Liver (tissue), 3 donors: ENCODE data around the gene SLC29A3.

Experiments used
- EGR1 ChIP-seq, 2 donors: IDR thresholded peaks; 2 replicates each; pipeline ENCODE4 v1.6.1; 2016 to 2018; ENCODE audit warnings: antibody characterized with exemption in 2 of 2, low read depth in 2 of 2
- GABPA ChIP-seq, 2 donors: IDR thresholded peaks in 1 of 2; conservative IDR thresholded peaks in 1 of 2; 2 replicates each; pipeline ENCODE4 v1.6.1; 2016; ENCODE audit warnings: antibody characterized with exemption in 2 of 2, mild to moderate bottlenecking in 1 of 2, moderate library complexity in 1 of 2
- HNF4A ChIP-seq, 2 donors: conservative IDR thresholded peaks; 2 replicates each; pipeline ENCODE4 v1.6.1; 2016; ENCODE audit warnings: antibody characterized with exemption in 2 of 2, mild to moderate bottlenecking in 2 of 2
- JUND ChIP-seq, 2 donors: IDR thresholded peaks; 2 replicates each; pipeline ENCODE4 v1.6.1; 2016; ENCODE audit warnings: antibody characterized with exemption in 2 of 2
- NR2F2 ChIP-seq: IDR thresholded peaks from 2 replicates; pipeline ENCODE4 v1.6.1; 2016; ENCODE audit warnings: antibody characterized with exemption
- RAD21 ChIP-seq, 2 donors: IDR thresholded peaks; 2 replicates each; pipeline ENCODE4 v1.6.1; 2016; ENCODE audit warnings: antibody characterized with exemption in 2 of 2, mild to moderate bottlenecking in 2 of 2
- RXRA ChIP-seq, 2 donors: IDR thresholded peaks; 2 replicates each; pipeline ENCODE4 v1.6.1; 2017 to 2018; ENCODE audit warnings: antibody characterized with exemption in 2 of 2, mild to moderate bottlenecking in 1 of 2
- SP1 ChIP-seq: IDR thresholded peaks from 2 replicates; pipeline ENCODE4 v1.6.1; 2018; ENCODE audit warnings: antibody characterized with exemption, mild to moderate bottlenecking
- TAF1 ChIP-seq: conservative IDR thresholded peaks from 2 replicates; pipeline ENCODE4 v1.6.1; 2016; ENCODE audit warnings: antibody characterized with exemption, mild to moderate bottlenecking
- YY1 ChIP-seq: IDR thresholded peaks from 2 replicates; pipeline ENCODE4 v1.6.1; 2016; ENCODE audit warnings: antibody characterized with exemption, mild to moderate bottlenecking
- TF ChIP-seq, protein P1 (sequence below): fragments of 150-350 bp; IDR thresholded peaks from 2 replicates; pipeline ENCODE4 v1.5.1; 2017; ENCODE audit warnings: improper control_type of control experiment, low read depth, low read length; ENCODE audit not compliant: missing input control
- TF ChIP-seq, protein P2 (sequence below): IDR thresholded peaks from 2 replicates; pipeline ENCODE4 v1.6.1; 2016; ENCODE audit warnings: antibody characterized with exemption
- TF ChIP-seq, protein P3 (sequence below): IDR thresholded peaks from 2 replicates; pipeline ENCODE4 v1.6.1; 2016; ENCODE audit warnings: antibody characterized with exemption, mild to moderate bottlenecking
- TF ChIP-seq, protein P4 (sequence below): IDR thresholded peaks from 2 replicates; pipeline ENCODE4 v1.6.1; 2016; ENCODE audit warnings: antibody characterized with exemption
- donor health status: healthy.
- donor health status: healthy.

DNA sequence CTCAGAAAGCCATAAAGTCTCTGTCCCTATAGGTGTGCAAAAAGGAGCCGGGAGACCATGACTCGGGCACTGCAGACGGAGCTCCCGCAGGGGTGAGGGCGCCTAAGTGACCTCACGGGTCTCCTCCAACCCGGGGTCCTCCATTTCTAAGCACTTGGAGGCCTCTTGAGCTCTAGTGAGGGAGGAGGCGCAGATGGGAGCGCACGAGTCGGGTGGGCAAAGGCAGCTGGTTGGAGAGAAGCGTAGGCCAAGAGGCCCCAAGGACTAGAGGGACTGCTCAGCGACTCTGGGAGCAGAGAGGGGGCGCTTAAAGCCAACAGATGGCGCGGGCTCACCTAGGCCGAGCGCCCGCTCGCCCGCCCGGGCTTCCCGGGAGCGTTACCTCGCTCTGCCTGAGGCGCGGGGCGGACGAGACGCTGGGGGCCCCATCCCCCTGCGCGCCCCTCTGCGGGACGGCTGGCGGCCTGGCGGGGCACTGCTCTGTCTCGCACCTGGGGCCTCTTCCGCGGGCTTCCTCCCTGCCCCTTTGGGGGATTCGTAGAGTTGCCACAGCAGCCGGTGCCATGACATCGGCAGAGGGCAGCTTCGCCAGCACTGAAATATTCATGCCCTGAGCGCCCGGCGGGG, 77.1 kb downstream of the SLC29A3 start:
- TF ChIP-seq, protein P1, sequence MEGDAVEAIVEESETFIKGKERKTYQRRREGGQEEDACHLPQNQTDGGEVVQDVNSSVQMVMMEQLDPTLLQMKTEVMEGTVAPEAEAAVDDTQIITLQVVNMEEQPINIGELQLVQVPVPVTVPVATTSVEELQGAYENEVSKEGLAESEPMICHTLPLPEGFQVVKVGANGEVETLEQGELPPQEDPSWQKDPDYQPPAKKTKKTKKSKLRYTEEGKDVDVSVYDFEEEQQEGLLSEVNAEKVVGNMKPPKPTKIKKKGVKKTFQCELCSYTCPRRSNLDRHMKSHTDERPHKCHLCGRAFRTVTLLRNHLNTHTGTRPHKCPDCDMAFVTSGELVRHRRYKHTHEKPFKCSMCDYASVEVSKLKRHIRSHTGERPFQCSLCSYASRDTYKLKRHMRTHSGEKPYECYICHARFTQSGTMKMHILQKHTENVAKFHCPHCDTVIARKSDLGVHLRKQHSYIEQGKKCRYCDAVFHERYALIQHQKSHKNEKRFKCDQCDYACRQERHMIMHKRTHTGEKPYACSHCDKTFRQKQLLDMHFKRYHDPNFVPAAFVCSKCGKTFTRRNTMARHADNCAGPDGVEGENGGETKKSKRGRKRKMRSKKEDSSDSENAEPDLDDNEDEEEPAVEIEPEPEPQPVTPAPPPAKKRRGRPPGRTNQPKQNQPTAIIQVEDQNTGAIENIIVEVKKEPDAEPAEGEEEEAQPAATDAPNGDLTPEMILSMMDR = peak; percentile 56
- TF ChIP-seq TAF1 = no peak
- no peak for TF ChIP-seq GABPA (IDR thresholded peaks at IDR 0.05 in 1 of 2, conservative IDR thresholded peaks at IDR 0.05 in 1 of 2)
- TF ChIP-seq, protein P2, sequence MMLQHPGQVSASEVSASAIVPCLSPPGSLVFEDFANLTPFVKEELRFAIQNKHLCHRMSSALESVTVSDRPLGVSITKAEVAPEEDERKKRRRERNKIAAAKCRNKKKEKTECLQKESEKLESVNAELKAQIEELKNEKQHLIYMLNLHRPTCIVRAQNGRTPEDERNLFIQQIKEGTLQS = no peak
- TF ChIP-seq RAD21 (IDR thresholded peaks at IDR 0.05) = peak; percentile 66 to 81
- TF ChIP-seq, protein P3, sequence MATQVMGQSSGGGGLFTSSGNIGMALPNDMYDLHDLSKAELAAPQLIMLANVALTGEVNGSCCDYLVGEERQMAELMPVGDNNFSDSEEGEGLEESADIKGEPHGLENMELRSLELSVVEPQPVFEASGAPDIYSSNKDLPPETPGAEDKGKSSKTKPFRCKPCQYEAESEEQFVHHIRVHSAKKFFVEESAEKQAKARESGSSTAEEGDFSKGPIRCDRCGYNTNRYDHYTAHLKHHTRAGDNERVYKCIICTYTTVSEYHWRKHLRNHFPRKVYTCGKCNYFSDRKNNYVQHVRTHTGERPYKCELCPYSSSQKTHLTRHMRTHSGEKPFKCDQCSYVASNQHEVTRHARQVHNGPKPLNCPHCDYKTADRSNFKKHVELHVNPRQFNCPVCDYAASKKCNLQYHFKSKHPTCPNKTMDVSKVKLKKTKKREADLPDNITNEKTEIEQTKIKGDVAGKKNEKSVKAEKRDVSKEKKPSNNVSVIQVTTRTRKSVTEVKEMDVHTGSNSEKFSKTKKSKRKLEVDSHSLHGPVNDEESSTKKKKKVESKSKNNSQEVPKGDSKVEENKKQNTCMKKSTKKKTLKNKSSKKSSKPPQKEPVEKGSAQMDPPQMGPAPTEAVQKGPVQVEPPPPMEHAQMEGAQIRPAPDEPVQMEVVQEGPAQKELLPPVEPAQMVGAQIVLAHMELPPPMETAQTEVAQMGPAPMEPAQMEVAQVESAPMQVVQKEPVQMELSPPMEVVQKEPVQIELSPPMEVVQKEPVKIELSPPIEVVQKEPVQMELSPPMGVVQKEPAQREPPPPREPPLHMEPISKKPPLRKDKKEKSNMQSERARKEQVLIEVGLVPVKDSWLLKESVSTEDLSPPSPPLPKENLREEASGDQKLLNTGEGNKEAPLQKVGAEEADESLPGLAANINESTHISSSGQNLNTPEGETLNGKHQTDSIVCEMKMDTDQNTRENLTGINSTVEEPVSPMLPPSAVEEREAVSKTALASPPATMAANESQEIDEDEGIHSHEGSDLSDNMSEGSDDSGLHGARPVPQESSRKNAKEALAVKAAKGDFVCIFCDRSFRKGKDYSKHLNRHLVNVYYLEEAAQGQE = no peak
- TF ChIP-seq NR2F2 = no peak
- no peak for TF ChIP-seq YY1
- no peak for TF ChIP-seq EGR1 (IDR thresholded peaks at IDR 0.05; ENCODE audit: low read depth in 2 of 2)
- no peak for TF ChIP-seq SP1
- TF ChIP-seq, protein P4, sequence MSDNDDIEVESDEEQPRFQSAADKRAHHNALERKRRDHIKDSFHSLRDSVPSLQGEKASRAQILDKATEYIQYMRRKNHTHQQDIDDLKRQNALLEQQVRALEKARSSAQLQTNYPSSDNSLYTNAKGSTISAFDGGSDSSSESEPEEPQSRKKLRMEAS = no peak
- TF ChIP-seq JUND (IDR thresholded peaks at IDR 0.05) = no peak
- TF ChIP-seq HNF4A (conservative IDR thresholded peaks at IDR 0.05) = no peak
- TF ChIP-seq RXRA (IDR thresholded peaks at IDR 0.05) = no peak
